H1 (cell line): ENCODE measurements around the gene DSG2. TPM values are rescaled to one million over a fixed set of nuclear protein-coding genes. Genes with fewer than 3 reads are reported as not detected.

Experiments
- CTCF ChIA-PET: fragments of 300-600 bp; sonication (Branson Sonifier 250); formaldehyde crosslinking; loops from one replicate; lab custom pipeline; 2021; ENCODE audit not compliant: partially characterized antibody; lab: Charles Lee
- POLR2A ChIA-PET: fragments of 300-600 bp; sonication (Branson Sonifier 250); formaldehyde crosslinking; loops from one replicate; lab custom pipeline; 2021; ENCODE audit warnings: inconsistent platforms; ENCODE audit not compliant: partially characterized antibody; lab: Charles Lee
- DNase-seq, 2 experiments: peaks; one replicate each; pipeline versions ENCODE4 v3.0.0 to v3.0.0-alpha.2; 2010 to 2022; ENCODE audit warnings: low spot score in 2 of 2, low read depth in 1 of 2, mixed read lengths in 1 of 2
- FAIRE-seq: peaks from 2 replicates; lab custom pipeline; 2011; peaks lifted over from hg19 to GRCh38; lab: Jason Lieb, UNC
- H2AFZ ChIP-seq: 2 replicates; pipeline ENCODE4 v1.8.1; 2012; ENCODE audit warnings: low read length, inconsistent platforms
- H2AK5ac ChIP-seq: 2 replicates; pipeline ENCODE4 v1.6.1; 2013; ENCODE audit warnings: low read depth, low read length
- H2BK120ac ChIP-seq: replicated peaks from 2 replicates; pipeline ENCODE3; 2013; ENCODE audit warnings: low read depth, low read length, inconsistent platforms
- H2BK12ac ChIP-seq: 2 replicates; pipeline ENCODE4 v1.6.1; 2013; ENCODE audit warnings: low read depth, low read length
- H2BK15ac ChIP-seq: 2 replicates; pipeline ENCODE4 v1.6.1; 2013; ENCODE audit warnings: low read length
- H2BK20ac ChIP-seq: 2 replicates; pipeline ENCODE4 v1.6.1; 2013; ENCODE audit warnings: low read length
- H2BK5ac ChIP-seq: 2 replicates; pipeline ENCODE4 v1.6.1; 2013; ENCODE audit warnings: low read depth, low read length
- H3K14ac ChIP-seq: 2 replicates; pipeline ENCODE4 v1.6.1; 2013; ENCODE audit warnings: inconsistent platforms; ENCODE audit not compliant: insufficient read length
- H3K18ac ChIP-seq: 2 replicates; pipeline ENCODE4 v1.6.1; 2013; ENCODE audit warnings: low read length; ENCODE audit errors: extremely low read depth
- H3K23ac ChIP-seq: 2 replicates; pipeline ENCODE4 v1.6.1; 2013; ENCODE audit warnings: inconsistent platforms; ENCODE audit not compliant: insufficient read length
- H3K23me2 ChIP-seq: 2 replicates; pipeline ENCODE4 v1.6.1; 2013; ENCODE audit warnings: low read depth, low read length
- H3K27ac ChIP-seq: 2 replicates; pipeline ENCODE4 v1.6.1; 2011; ENCODE audit warnings: low read depth, low read length, inconsistent platforms
- H3K27me3 ChIP-seq, 4 experiments: replicated peaks in 1 of 4; 1 replicate in 1 of 4; 2 replicates in 3 of 4; pipeline versions ENCODE4 v1.6.1 to v1.8.1; 2011 to 2013; ENCODE audit warnings: low read length in 3 of 4, mild to moderate bottlenecking in 3 of 4, inconsistent platforms in 2 of 4, mixed read lengths in 2 of 4, moderate library complexity in 1 of 4; ENCODE audit not compliant: control insufficient read depth in 3 of 4, insufficient read depth in 3 of 4; ENCODE audit errors: extremely low read depth in 1 of 4
- H3K36me3 ChIP-seq, 4 experiments: 2 replicates each; pipeline versions ENCODE4 v1.6.1 to v1.8.1; 2011 to 2013; ENCODE audit warnings: mild to moderate bottlenecking in 4 of 4, low read length in 3 of 4, moderate library complexity in 2 of 4, control low read depth in 1 of 4, inconsistent platforms in 1 of 4; ENCODE audit not compliant: insufficient read depth in 4 of 4, control insufficient read depth in 2 of 4
- H3K4ac ChIP-seq: replicated peaks from 2 replicates; pipeline ENCODE3; 2013; ENCODE audit warnings: low read length, low read depth, mixed read lengths, inconsistent platforms; ENCODE audit not compliant: insufficient read length
- H3K4me1 ChIP-seq, 4 experiments: replicated peaks in 1 of 4; 1 replicate in 1 of 4; 2 replicates in 3 of 4; pipeline versions ENCODE4 v1.6.1 to v1.8.1; 2011 to 2013; ENCODE audit warnings: low read length in 3 of 4, inconsistent platforms in 2 of 4, mixed read lengths in 1 of 4; ENCODE audit not compliant: insufficient read depth in 4 of 4, control insufficient read depth in 3 of 4
- H3K4me2 ChIP-seq, 2 experiments: 2 replicates each; pipeline versions ENCODE4 v1.6.1 to v1.8.1; 2011 to 2013; ENCODE audit warnings: low read depth in 2 of 2, low read length in 2 of 2, control low read depth in 1 of 2, inconsistent platforms in 1 of 2, mild to moderate bottlenecking in 1 of 2; ENCODE audit not compliant: insufficient read depth in 1 of 2
- H3K4me3 ChIP-seq, 4 experiments: fragments of 200-600, 300-600 bp in 1 of 4; sonication (generic), shearing (Covaris generic), sonication (Bioruptor Twin) in 1 of 4; 2 replicates each; pipeline versions ENCODE4 v1.5.1 to v1.8.1; 2011 to 2016; ENCODE audit warnings: low read length in 4 of 4, low read depth in 3 of 4, control low read depth in 2 of 4, inconsistent platforms in 2 of 4, mild to moderate bottlenecking in 2 of 4, mixed read lengths in 1 of 4, moderate library complexity in 1 of 4; ENCODE audit not compliant: insufficient read depth in 2 of 4; ENCODE audit errors: extremely low read depth in 1 of 4
- H3K56ac ChIP-seq: replicated peaks from 2 replicates; pipeline ENCODE3; 2013; ENCODE audit warnings: low read depth, mild to moderate bottlenecking, mixed read lengths, low read length, inconsistent platforms; ENCODE audit not compliant: insufficient read length
- H3K79me1 ChIP-seq: 2 replicates; pipeline ENCODE4 v1.6.1; 2013; ENCODE audit warnings: low read depth, low read length, control low read depth
- H3K79me2 ChIP-seq, 2 experiments: 2 replicates each; pipeline versions ENCODE4 v1.6.1 to v1.8.1; 2012 to 2013; ENCODE audit warnings: low read length in 2 of 2, mild to moderate bottlenecking in 2 of 2, inconsistent platforms in 1 of 2; ENCODE audit not compliant: insufficient read depth in 2 of 2, control insufficient read depth in 1 of 2
- H3K9ac ChIP-seq, 4 experiments: replicated peaks in 1 of 4; 1 replicate in 1 of 4; 2 replicates in 3 of 4; pipeline versions ENCODE4 v1.6.1 to v1.8.1; 2011 to 2013; ENCODE audit warnings: low read depth in 3 of 4, low read length in 3 of 4, control low read depth in 2 of 4, mild to moderate bottlenecking in 2 of 4, moderate library complexity in 2 of 4, inconsistent platforms in 1 of 4; ENCODE audit errors: extremely low read depth in 1 of 4
- H3K9me3 ChIP-seq, 2 experiments: 2 replicates each; pipeline versions ENCODE4 v1.6.1 to v1.8.1; 2012 to 2013; ENCODE audit warnings: mild to moderate bottlenecking in 2 of 2, moderate library complexity in 2 of 2, control low read depth in 1 of 2, inconsistent platforms in 1 of 2, low read depth in 1 of 2, low read length in 1 of 2, mixed read lengths in 1 of 2; ENCODE audit not compliant: insufficient read depth in 2 of 2
- H4K20me1 ChIP-seq, 2 experiments: replicated peaks in 1 of 2; 2 replicates each; pipeline versions ENCODE3 to v1.8.1; 2011 to 2013; ENCODE audit warnings: inconsistent platforms in 2 of 2, low read length in 2 of 2, mild to moderate bottlenecking in 1 of 2; ENCODE audit not compliant: insufficient read depth in 2 of 2, control insufficient read depth in 1 of 2
- H4K5ac ChIP-seq: 2 replicates; pipeline ENCODE4 v1.6.1; 2013; ENCODE audit warnings: low read length, low read depth, mixed read lengths, inconsistent platforms; ENCODE audit not compliant: insufficient read length
- H4K8ac ChIP-seq: 2 replicates; pipeline ENCODE4 v1.8.0; 2013; ENCODE audit warnings: mild to moderate bottlenecking, moderate library complexity, low read length, inconsistent platforms; ENCODE audit not compliant: insufficient read depth; ENCODE audit errors: extremely low read depth
- H4K91ac ChIP-seq: replicated peaks from 2 replicates; pipeline ENCODE3; 2013; ENCODE audit warnings: low read length, mixed read lengths, inconsistent platforms; ENCODE audit not compliant: insufficient read length
- ASH2L ChIP-seq: fragments of 200-600, 300-600 bp; sonication (generic); IDR thresholded peaks from one replicate; pipeline ENCODE4 v1.7.1; 2017; ENCODE audit warnings: low read length
- HDAC6 ChIP-seq: IDR thresholded peaks from one replicate; pipeline ENCODE4 v1.7.1; 2012; ENCODE audit warnings: low read depth, mild to moderate bottlenecking, inconsistent platforms, low read length, moderate library complexity
- KDM1A ChIP-seq: fragments of 200-600, 300-600 bp; sonication (generic); IDR thresholded peaks from 2 replicates; pipeline ENCODE4 v1.7.1; 2016; ENCODE audit warnings: mild to moderate bottlenecking, low read length, borderline replicate concordance
- KDM4A ChIP-seq: IDR thresholded peaks from one replicate; pipeline ENCODE4 v1.7.1; 2012; ENCODE audit warnings: low read depth, mild to moderate bottlenecking, moderate library complexity, low read length, inconsistent platforms; ENCODE audit not compliant: severe bottlenecking
- NANOG ChIP-seq: IDR thresholded peaks from 2 replicates; pipeline ENCODE4 v1.6.1; 2011; ENCODE audit warnings: low read length, low read depth, mild to moderate bottlenecking, inconsistent platforms; ENCODE audit not compliant: insufficient read depth, poor library complexity, severe bottlenecking
- POU5F1 ChIP-seq: IDR thresholded peaks from 2 replicates; pipeline ENCODE4 v1.6.1; 2011; ENCODE audit warnings: low read depth, mild to moderate bottlenecking, low read length, moderate library complexity
- SP1 ChIP-seq: IDR thresholded peaks from 2 replicates; pipeline ENCODE4 v1.6.1; 2011; ENCODE audit warnings: low read depth, low read length
- TBP ChIP-seq: IDR thresholded peaks from 2 replicates; pipeline ENCODE4 v1.6.1; 2011; ENCODE audit warnings: low read depth, low read length, improper control_type of control experiment
- USF2 ChIP-seq: IDR thresholded peaks from 2 replicates; pipeline ENCODE4 v1.6.1; 2011; ENCODE audit warnings: low read length, improper control_type of control experiment
- ZNF274 ChIP-seq: IDR thresholded peaks from 2 replicates; pipeline ENCODE4 v1.7.0; 2012; ENCODE audit warnings: low read length, borderline replicate concordance; ENCODE audit errors: extremely low read depth
- WGBS, 2 experiments: shearing (Covaris generic) in 1 of 2; methylation state at CpG; one replicate each; pipeline versions ENCODE4 v1.1.6 to v1.1.7; 2013 to 2015; ENCODE audit warnings: low lambda C conversion rate in 2 of 2, mixed read lengths in 2 of 2, inconsistent platforms in 1 of 2, low coverage in 1 of 2, missing lambda C conversion rate in 1 of 2; ENCODE audit not compliant: insufficient replicate concordance in 2 of 2, insufficient coverage in 1 of 2, insufficient read length in 1 of 2; ENCODE audit errors: extremely low coverage in 1 of 2, missing lambda C conversion rate in 1 of 2; 5-methylcytosine and 5-hydroxymethylcytosine counted together
- polyA plus RNA-seq, 7 experiments: library from polyadenylated mRNA; depleted of rRNA in 3 of 7; stranded (reverse) in 5 of 7; unstranded in 2 of 7; fragments of >200 nt in 5 of 7; fragments of 200-250 nt in 2 of 7; gene quantifications; 1 replicate in 5 of 7; 2 replicates in 1 of 7; 4 replicates in 1 of 7; pipeline versions ENCODE4 v1.2.1 to v1.2.3, GENCODE V29; 2011 to 2013; ENCODE audit warnings: missing spikeins in 2 of 7, mixed read lengths in 2 of 7
- total RNA-seq: library from RNA; stranded (reverse); fragmentation: NEBNext Ultra II Directional; extraction: Animal tissue kit (Norgen Biotek cat#: 25700); gene quantifications from 2 replicates; pipeline ENCODE4 v1.2.1, GENCODE V29; 2021
- TF ChIP-seq, protein P1 (sequence below): IDR thresholded peaks from 2 replicates; pipeline ENCODE4 v1.6.1; 2012; ENCODE audit warnings: low read length, inconsistent platforms

DSG2 gene
- total and polyA plus RNA-seq, 2 of the 8 experiments (the other 6 are each of a cell fraction or from before 2014, with no cell fraction given): 60.1 to 144 TPM

DNA sequence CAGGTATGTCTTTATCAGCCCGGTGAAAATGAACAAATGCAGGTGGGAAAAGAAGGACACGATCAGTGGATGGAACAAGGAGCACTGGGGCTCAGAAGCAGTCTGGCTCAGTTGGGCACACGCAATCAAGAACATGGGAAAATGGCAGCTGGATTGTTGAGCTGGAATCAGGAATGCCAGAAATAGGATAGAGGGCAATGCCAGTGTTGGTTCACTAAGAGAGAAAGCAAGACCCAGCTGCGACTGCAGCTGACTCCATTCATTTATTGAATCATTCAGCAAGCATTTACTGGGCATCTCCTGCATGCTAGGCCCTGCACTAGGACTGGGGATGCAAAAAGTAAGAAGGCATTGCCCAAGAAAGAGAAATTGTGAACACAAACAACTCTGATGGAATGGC lies 80.1 kb downstream of the DSG2 start:
- no peak overlapping the region for H4K5ac ChIP-seq
- H3K79me2 ChIP-seq: no peaks in the 10 kb centered on the region
- TF ChIP-seq SP1: no peak
- no peak for TF ChIP-seq ZNF274
- TF ChIP-seq USF2: no peak
- TF ChIP-seq HDAC6: no peak
- TF ChIP-seq NANOG: no peak
- TF ChIP-seq KDM1A: no peak
- TF ChIP-seq, protein P1, sequence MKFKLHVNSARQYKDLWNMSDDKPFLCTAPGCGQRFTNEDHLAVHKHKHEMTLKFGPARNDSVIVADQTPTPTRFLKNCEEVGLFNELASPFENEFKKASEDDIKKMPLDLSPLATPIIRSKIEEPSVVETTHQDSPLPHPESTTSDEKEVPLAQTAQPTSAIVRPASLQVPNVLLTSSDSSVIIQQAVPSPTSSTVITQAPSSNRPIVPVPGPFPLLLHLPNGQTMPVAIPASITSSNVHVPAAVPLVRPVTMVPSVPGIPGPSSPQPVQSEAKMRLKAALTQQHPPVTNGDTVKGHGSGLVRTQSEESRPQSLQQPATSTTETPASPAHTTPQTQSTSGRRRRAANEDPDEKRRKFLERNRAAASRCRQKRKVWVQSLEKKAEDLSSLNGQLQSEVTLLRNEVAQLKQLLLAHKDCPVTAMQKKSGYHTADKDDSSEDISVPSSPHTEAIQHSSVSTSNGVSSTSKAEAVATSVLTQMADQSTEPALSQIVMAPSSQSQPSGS: no peak
- no peak for TF ChIP-seq KDM4A
- no peak for TF ChIP-seq TBP
- no peak for TF ChIP-seq ASH2L
- TF ChIP-seq POU5F1: no peak
- H3K14ac ChIP-seq: no peak overlapping the region
- no peak overlapping the region for H3K56ac ChIP-seq
- H3K27ac ChIP-seq: no peak overlapping the region
- H3K79me1 ChIP-seq: no peaks in the 10 kb centered on the region
- POLR2A ChIA-PET: no interaction called here
- DNase-seq (no peak), FAIRE-seq (no peak)
- no peaks in the 10 kb centered on the region for H4K20me1 ChIP-seq
- no peak overlapping the region for H3K18ac ChIP-seq
- H2AFZ ChIP-seq: peak overlapping the region; percentile 0; the same call in 1 of the 2 replicates
- CTCF ChIA-PET: interaction anchor here (1.0 kb wide), 1 partner anchor 22 kb away, joined by 3 read pairs; no protein-coding TSS in a partner anchor
- H4K8ac ChIP-seq: no peak overlapping the region
- H4K91ac ChIP-seq: no peak overlapping the region
- H2BK12ac ChIP-seq: no peak overlapping the region
- no peak overlapping the region for H3K9ac ChIP-seq
- no peak overlapping the region for H2AK5ac ChIP-seq
- H3K4ac ChIP-seq: no peak overlapping the region
- H2BK5ac ChIP-seq: no peak overlapping the region
- H2BK20ac ChIP-seq: no peak overlapping the region
- no peaks in the 10 kb centered on the region for H3K4me1 ChIP-seq
- H3K9me3 ChIP-seq: no peaks in the 10 kb centered on the region
- no peaks in the 10 kb centered on the region for H3K27me3 ChIP-seq
- H3K4me3 ChIP-seq: no peak overlapping the region
- no peak overlapping the region for H2BK120ac ChIP-seq
- H3K4me2 ChIP-seq: no peak overlapping the region
- no peak overlapping the region for H2BK15ac ChIP-seq
- H3K36me3 ChIP-seq: no peaks in the 10 kb centered on the region
- no peaks in the 10 kb centered on the region for H3K23me2 ChIP-seq
- H3K23ac ChIP-seq: no peak overlapping the region
- 93% methylated on average over 4 of the region's 4 CpGs; no CpG with 5 or more reads in 1 of the 2 experiments for WGBS, 2 experiments
